Pancreas (tissue), 10 donors: ENCODE results near the gene KATNAL1. TPM values are rescaled to one million over a fixed set of nuclear protein-coding genes. Genes with fewer than 3 reads are reported as not detected.
"Not testable (repeated sequence)": the region's sequence is repeated elsewhere in the genome, so short reads cannot be mapped to it uniquely, and the experiment has no call there.

ENCODE experiments used
- ATAC-seq, 4 donors: fragments of 200-7000 bp; cut with Tn5 transposase; one replicate each; pipeline versions ENCODE4 v1.8.0 to v1.9.1; 2020; ENCODE audit warnings: mild to moderate bottlenecking in 4 of 4, moderate library complexity in 4 of 4
- DNase-seq, 6 donors: peaks; one replicate each; pipeline ENCODE4 v3.0.0-alpha.2; 2020
- FAIRE-seq: peaks from 2 replicates; lab custom pipeline; 2012; peaks lifted over from hg19 to GRCh38; lab: Jason Lieb, UNC
- H3K27ac ChIP-seq, 4 donors: fragments of 200-600 bp; sonication (generic); 1 replicate in 3 of 4; 2 replicates in 1 of 4; pipeline versions ENCODE4 v1.5.0 to v1.8.0; 2020
- H3K27me3 ChIP-seq, 4 donors: fragments of 200-600 bp; one replicate each; pipeline ENCODE4 v1.8.0; 2021
- H3K36me3 ChIP-seq, 3 donors: fragments of 200-600 bp; sonication (generic) in 1 of 3; one replicate each; pipeline versions ENCODE4 v1.5.0 to v1.8.0; 2020 to 2021
- H3K4me1 ChIP-seq, 3 donors: fragments of 200-600 bp; one replicate each; pipeline ENCODE4 v1.8.0; 2021
- H3K4me3 ChIP-seq, 4 donors: fragments of 200-600 bp; sonication (generic) in 2 of 4; one replicate each; pipeline versions ENCODE4 v1.5.0 to v1.8.0; 2020 to 2021
- H3K9me3 ChIP-seq, 4 donors: fragments of 200-600 bp; one replicate each; pipeline ENCODE4 v1.8.0; 2021
- WGBS, 2 donors: extraction: QIAGEN DNeasy Blood & Tissue Kit; methylation state at CpG; one replicate each; pipeline ENCODE4 v1.1.7; 2013; 5-methylcytosine and 5-hydroxymethylcytosine counted together
- intact Hi-C, 3 donors: fragments of 100-400 bp; cut with DNase I; formaldehyde crosslinking; loops; one replicate each; pipeline versions ENCODE4 v1.11.1 to v1.14.2; 2022
- polyA plus RNA-seq, 2 donors: library from polyadenylated mRNA; stranded (reverse); fragments of 200-250 nt; gene quantifications; one replicate each; pipeline ENCODE4 v1.2.3, GENCODE V29; 2013
- total RNA-seq, 6 donors: library from RNA; stranded (reverse); fragmentation: NEBNext Ultra II Directional in 4 of 6; extraction: Animal tissue kit (Norgen Biotek cat#: 25700) in 4 of 6; gene quantifications; one replicate each; pipeline versions ENCODE4 v1.2.1 to v1.2.4, GENCODE V29; 2021 to 2023
- TF ChIP-seq, protein P1 (sequence below), 4 donors: fragments of 200-600 bp; sonication (generic) in 3 of 4; IDR thresholded peaks; one replicate each; pipeline versions ENCODE4 v1.5.0 to v1.8.0; 2021; ENCODE audit warnings: antibody characterized with exemption in 4 of 4
- donor health status: healthy with polysubstance abuse.
- donor health status: DM: no; HTN: no; CAD: no; lungs with moderate emphysema.
- donor health status: DM: no; HTN: no; CAD: no.
- donor health status: control.
- donor health status: control.
- donor health status: Bipolar disorder and iron deficiency.
- donor health status: DM: yes; HTN: yes; CAD: no.
- donor health status: DM: no; HTN: no; CAD: no.
- donor health status: DM: no; HTN: no; CAD: no.
- donor health status: DM: yes; HTN: yes; CAD: no.

KATNAL1 gene
- total and polyA plus RNA-seq, 8 donors, result 1.1 to 9.3 (median 2.6) TPM

DNA sequence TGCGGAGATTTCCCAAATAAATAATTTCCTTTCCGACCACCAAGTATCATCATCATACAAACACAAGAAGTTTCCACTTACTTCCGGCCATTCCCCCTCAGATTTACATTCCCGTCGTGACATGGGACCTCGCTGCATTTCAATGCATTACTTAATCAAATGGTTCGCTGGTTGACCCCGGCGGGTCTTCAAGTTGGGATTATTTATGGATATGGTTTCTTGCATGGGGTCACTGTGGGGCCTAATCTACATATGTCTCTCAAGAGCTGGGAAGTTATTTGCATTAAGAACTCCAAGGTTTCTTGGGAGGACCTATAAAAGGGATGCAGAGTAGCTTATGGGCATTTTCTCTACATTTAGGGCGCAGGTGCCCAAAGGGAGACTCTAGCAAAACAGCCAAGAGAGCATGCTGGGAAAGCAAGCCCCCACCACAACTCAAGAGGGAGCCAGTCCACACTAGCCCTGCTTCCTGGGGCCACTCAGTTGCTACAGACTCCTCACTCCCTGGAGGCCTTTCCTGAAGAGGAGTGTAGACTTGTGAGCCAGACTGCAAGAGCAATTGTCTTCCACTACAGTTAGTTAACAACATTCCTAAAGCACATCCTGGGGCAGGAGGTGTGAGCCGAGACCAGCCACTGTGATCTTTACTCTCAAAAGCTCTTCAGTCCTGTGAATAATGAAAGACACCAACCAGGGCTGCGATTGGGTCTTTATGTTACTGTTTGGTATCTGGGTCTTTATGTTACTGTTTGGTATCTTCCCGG, 125.3 kb downstream of the KATNAL1 start:
- Histone ChIP-seq H3K4me3 (no peak overlapping the region), H3K27ac (no peak overlapping the region), H3K9me3 (no peaks in the 10 kb centered on the region), H3K27me3 (no peaks in the 10 kb centered on the region), H3K36me3 (no peaks in the 10 kb centered on the region), H3K4me1 (no peaks in the 10 kb centered on the region)
- 83 to 85% methylated on average over 13 of the region's 13 CpGs for WGBS, 2 donors
- TF ChIP-seq, protein P1, sequence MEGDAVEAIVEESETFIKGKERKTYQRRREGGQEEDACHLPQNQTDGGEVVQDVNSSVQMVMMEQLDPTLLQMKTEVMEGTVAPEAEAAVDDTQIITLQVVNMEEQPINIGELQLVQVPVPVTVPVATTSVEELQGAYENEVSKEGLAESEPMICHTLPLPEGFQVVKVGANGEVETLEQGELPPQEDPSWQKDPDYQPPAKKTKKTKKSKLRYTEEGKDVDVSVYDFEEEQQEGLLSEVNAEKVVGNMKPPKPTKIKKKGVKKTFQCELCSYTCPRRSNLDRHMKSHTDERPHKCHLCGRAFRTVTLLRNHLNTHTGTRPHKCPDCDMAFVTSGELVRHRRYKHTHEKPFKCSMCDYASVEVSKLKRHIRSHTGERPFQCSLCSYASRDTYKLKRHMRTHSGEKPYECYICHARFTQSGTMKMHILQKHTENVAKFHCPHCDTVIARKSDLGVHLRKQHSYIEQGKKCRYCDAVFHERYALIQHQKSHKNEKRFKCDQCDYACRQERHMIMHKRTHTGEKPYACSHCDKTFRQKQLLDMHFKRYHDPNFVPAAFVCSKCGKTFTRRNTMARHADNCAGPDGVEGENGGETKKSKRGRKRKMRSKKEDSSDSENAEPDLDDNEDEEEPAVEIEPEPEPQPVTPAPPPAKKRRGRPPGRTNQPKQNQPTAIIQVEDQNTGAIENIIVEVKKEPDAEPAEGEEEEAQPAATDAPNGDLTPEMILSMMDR (IDR thresholded peaks at IDR 0.05), result no peak
- no peak for FAIRE-seq
- intact Hi-C loops, result no loop called here
- no peak for ATAC-seq
- DNase-seq, result no peak

DNA sequence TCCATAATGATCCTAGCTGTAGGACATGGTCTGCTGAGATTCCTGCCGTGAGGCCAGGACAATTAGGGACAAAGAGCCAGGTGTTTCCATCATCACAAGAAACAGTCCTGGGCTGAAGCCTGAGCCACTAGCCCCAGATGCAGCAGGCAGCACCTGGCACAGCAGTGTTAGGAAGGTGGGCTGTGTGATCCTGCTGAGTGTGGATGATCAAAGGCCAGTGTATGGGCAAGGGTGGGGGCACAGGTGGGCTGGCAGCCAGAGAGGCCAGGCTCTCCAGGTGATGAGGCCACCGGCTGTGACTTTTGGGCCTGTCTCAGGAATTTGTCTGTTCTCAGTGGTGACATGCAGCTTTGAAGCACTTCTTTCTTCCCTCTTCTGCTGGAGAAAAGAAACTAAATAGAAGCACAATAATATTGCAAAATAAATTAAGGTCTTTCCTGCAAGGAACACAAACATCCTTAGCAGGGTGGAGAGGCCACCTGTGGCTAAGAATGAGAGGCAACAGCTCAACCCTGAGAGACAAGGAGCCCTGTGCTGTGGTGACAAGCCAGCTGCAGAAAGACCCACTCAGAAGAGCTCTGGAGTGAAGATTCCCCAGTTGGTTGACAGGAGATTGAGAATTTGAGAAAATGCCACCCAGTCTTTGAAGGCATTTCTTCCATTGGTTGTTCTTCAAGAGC, 127.6 kb downstream of the KATNAL1 start:
- no peak overlapping the region for H3K4me3 ChIP-seq
- no peaks in the 10 kb centered on the region for H3K9me3 ChIP-seq
- H3K4me1 ChIP-seq, result no peaks in the 10 kb centered on the region
- DNase-seq (no peak), ATAC-seq (no peak), FAIRE-seq (no peak)
- intact Hi-C loops, result no loop called here
- H3K27me3 ChIP-seq, result no peaks in the 10 kb centered on the region
- H3K27ac ChIP-seq, result no peak overlapping the region
- H3K36me3 ChIP-seq, result no peaks in the 10 kb centered on the region
- TF ChIP-seq, protein P1 (IDR thresholded peaks at IDR 0.05), result no peak
- WGBS, 2 donors, result 57 to 67% methylated on average over 2 of the region's 2 CpGs

DNA sequence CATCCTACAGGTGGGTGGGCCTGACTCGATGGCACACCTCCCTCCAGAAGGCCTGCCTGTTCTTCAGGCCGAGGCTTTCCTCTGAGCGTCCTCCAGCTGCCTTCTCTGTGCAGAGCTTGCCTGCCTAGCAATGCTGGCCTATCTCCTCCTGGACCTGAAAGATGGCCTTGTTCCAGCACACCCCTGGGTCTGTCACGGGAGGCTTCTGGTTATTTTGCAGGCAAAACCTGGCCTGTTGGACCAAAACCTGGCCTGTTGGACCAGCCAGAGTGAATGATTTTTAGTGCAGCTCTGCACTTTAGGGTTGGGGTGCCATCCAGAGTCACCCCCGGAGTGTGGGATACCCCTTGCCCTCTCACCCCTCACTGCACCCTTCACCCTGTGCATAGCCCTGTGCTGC, 128.4 kb downstream of the KATNAL1 start:
- no peak overlapping the region for H3K4me3 ChIP-seq
- H3K27me3 ChIP-seq, result no peaks in the 10 kb centered on the region
- no peak overlapping the region for H3K27ac ChIP-seq
- TF ChIP-seq, protein P1 (IDR thresholded peaks at IDR 0.05), result no peak
- ATAC-seq (no peak), DNase-seq (no peak), FAIRE-seq (no peak)
- H3K4me1 ChIP-seq, result no peaks in the 10 kb centered on the region
- 78 to 89% methylated on average over 5 of the region's 5 CpGs for WGBS, 2 donors
- intact Hi-C loops, result no loop called here
- no peaks in the 10 kb centered on the region for H3K36me3 ChIP-seq
- no peaks in the 10 kb centered on the region for H3K9me3 ChIP-seq

DNA sequence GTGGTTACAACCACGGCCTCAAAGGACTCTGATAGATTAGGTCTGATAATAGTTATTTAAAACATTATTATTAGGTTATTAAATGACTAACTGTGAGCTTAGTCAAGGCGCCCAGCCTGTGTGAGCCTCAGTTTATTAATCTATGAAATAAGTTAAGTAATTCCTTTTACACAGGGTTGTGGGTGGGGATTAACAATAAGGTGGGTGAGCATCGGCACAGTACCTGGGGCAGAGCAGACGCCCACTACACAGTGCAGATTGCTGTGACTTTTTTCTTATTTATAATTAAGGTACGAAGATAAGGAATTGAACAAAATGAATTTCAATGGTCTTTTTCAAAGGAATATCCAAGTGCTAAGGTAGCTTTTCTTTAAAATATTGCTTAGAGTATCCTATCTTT, 132.2 kb downstream of the KATNAL1 start:
- 83 to 85% methylated on average over 5 of the region's 5 CpGs for WGBS, 2 donors

DNA sequence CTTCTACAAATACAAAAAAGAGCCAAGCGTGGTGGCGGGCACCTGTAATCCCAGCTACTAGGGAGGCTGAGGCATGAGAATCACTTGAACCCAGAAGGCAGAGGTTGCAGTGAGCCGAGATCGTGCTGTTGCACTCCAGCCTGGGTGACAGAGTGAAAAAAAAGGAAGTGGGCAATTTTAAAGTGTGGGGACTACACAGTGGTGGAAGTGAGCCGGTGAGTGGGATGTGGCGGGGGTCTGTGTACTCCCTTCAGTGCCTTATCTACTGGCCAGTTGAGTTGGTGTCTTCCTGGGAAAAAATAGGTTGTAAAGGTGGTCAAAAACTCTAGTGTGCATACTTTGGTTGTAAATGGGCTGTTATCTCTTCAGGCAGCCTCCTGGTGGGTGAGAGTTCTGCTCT, 133.1 kb downstream of the KATNAL1 start:
- H3K9me3 ChIP-seq, H3K4me3 ChIP-seq, DNase-seq, H3K36me3 ChIP-seq, FAIRE-seq, H3K27ac ChIP-seq, H3K27me3 ChIP-seq, H3K4me1 ChIP-seq, intact Hi-C loops, ATAC-seq: not testable (repeated sequence)
- WGBS, 2 donors, result 88 to 90% methylated on average over 6 of the region's 6 CpGs

More for the DNA sequence above, 132.2 kb downstream of the KATNAL1 start:
- Histone ChIP-seq H3K9me3 (no peaks in the 10 kb centered on the region), H3K4me1 (no peaks in the 10 kb centered on the region), H3K4me3 (no peak overlapping the region), H3K36me3 (no peaks in the 10 kb centered on the region), H3K27ac (no peak overlapping the region), H3K27me3 (no peaks in the 10 kb centered on the region)
- intact Hi-C loops, result no loop called here
- DNase-seq (no peak), ATAC-seq (no peak), FAIRE-seq (no peak)
- TF ChIP-seq, protein P1 (IDR thresholded peaks at IDR 0.05), result no peak
